Astrocyte (in vitro differentiated cells and primary cell): ENCODE measurements around the gene HLA-G.

Experiments used
- EZH2 ChIP-seq: IDR thresholded peaks from 2 replicates; pipeline ENCODE4 v1.6.1; 2012; ENCODE audit warnings: mild to moderate bottlenecking, low read length, inconsistent platforms; ENCODE audit not compliant: insufficient read depth
- TF ChIP-seq, protein P1 (sequence below): IDR thresholded peaks from 2 replicates; pipeline ENCODE4 v1.5.1; 2011; ENCODE audit warnings: low read depth, mild to moderate bottlenecking, inconsistent platforms, low read length, moderate library complexity; ENCODE audit not compliant: insufficient read depth

DNA sequence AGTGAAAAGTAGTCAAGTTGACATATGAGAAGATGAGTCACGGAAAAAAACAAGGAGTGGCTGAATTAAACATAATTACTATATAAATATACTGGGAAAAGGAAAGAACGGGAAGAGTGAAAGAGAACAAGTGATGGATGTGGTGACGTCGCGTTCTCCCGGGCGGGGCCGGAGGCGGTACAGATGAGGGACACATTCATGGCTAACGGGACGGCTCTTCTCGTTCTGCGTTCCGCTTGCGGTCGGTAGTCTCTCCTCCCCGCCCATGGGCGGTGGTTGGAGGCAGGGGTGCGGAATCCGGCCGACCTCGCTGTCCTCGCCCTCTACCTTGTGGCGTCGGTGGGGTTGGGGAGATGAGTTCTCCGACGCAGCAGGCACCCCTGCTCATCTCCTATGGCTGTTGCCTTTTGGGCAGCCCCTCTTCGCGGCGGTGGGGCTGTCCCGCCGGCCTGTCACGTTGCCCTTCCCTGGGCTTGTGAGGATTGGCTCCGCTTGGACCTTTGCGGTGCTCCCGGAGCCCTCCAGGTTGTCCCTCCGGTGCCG lies 22.5 kb downstream of the HLA-G start:
- peak; percentile 74 for TF ChIP-seq EZH2
- TF ChIP-seq, protein P1, sequence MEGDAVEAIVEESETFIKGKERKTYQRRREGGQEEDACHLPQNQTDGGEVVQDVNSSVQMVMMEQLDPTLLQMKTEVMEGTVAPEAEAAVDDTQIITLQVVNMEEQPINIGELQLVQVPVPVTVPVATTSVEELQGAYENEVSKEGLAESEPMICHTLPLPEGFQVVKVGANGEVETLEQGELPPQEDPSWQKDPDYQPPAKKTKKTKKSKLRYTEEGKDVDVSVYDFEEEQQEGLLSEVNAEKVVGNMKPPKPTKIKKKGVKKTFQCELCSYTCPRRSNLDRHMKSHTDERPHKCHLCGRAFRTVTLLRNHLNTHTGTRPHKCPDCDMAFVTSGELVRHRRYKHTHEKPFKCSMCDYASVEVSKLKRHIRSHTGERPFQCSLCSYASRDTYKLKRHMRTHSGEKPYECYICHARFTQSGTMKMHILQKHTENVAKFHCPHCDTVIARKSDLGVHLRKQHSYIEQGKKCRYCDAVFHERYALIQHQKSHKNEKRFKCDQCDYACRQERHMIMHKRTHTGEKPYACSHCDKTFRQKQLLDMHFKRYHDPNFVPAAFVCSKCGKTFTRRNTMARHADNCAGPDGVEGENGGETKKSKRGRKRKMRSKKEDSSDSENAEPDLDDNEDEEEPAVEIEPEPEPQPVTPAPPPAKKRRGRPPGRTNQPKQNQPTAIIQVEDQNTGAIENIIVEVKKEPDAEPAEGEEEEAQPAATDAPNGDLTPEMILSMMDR: no peak
